Measurements from ENCODE around the gene CTCFL. TPM values are rescaled to one million over a fixed set of nuclear protein-coding genes. Genes with fewer than 3 reads are reported as not detected.
A peak's percentile ranks its signal among the peaks of the same experiment; 100 is the strongest.

Gene CTCFL, protein sequence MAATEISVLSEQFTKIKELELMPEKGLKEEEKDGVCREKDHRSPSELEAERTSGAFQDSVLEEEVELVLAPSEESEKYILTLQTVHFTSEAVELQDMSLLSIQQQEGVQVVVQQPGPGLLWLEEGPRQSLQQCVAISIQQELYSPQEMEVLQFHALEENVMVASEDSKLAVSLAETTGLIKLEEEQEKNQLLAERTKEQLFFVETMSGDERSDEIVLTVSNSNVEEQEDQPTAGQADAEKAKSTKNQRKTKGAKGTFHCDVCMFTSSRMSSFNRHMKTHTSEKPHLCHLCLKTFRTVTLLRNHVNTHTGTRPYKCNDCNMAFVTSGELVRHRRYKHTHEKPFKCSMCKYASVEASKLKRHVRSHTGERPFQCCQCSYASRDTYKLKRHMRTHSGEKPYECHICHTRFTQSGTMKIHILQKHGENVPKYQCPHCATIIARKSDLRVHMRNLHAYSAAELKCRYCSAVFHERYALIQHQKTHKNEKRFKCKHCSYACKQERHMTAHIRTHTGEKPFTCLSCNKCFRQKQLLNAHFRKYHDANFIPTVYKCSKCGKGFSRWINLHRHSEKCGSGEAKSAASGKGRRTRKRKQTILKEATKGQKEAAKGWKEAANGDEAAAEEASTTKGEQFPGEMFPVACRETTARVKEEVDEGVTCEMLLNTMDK
- total RNA-seq (ENCODE audit: unreplicated experiment), result 0.21 TPM
- long read RNA-seq, result 0 reads

- Mint-ChIP-seq H3K9me3 (ENCODE audit: unreplicated experiment) (no peaks in the 10 kb centered on the region), H3K4me3 (ENCODE audit: unreplicated experiment) (no peak within 1 kb of the TSS), H3K36me3 (ENCODE audit: low read depth, unreplicated experiment) (no peaks in the 10 kb centered on the region), H3K4me1 (ENCODE audit: unreplicated experiment) (no peaks in the 10 kb centered on the region), H3K27me3 (ENCODE audit: unreplicated experiment) (peaks cover 2% of the 10 kb centered on the region), H3K27ac (ENCODE audit: unreplicated experiment) (no peak within 1 kb of the TSS)
- TF ChIP-seq, protein P1, sequence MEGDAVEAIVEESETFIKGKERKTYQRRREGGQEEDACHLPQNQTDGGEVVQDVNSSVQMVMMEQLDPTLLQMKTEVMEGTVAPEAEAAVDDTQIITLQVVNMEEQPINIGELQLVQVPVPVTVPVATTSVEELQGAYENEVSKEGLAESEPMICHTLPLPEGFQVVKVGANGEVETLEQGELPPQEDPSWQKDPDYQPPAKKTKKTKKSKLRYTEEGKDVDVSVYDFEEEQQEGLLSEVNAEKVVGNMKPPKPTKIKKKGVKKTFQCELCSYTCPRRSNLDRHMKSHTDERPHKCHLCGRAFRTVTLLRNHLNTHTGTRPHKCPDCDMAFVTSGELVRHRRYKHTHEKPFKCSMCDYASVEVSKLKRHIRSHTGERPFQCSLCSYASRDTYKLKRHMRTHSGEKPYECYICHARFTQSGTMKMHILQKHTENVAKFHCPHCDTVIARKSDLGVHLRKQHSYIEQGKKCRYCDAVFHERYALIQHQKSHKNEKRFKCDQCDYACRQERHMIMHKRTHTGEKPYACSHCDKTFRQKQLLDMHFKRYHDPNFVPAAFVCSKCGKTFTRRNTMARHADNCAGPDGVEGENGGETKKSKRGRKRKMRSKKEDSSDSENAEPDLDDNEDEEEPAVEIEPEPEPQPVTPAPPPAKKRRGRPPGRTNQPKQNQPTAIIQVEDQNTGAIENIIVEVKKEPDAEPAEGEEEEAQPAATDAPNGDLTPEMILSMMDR (IDR thresholded peaks at IDR 0.05; ENCODE audit: unreplicated experiment), result no peak
- no peak for DNase-seq (ENCODE audit: low spot score)
Observed at GRCh38 chr20:57524511-57525176, at the start of gene CTCFL. Gene CTCFL (minus strand): TSS chr20:57525140. CDS start chr20:57524205, 935 bp downstream.

DNA sequence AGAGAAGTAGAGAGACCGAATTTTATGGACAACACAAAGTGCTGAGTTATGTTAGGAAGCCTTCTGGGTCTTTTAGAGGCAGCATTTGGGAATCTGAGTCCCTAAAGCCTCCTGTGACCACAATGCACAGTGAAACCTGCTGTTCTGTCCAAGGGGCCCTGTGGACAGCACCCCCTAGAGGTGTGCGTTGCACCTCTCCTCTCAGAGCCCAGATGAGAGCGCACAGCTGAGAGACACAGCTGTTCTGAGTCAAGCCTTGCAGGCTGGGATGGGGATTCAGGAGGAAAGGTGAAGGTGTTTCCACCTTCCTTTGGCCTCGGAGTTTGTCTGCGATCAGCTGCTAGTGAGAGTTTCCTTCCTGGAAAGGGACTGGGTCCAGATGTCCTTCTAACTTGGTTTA, 49.0 kb upstream of the CTCFL start:
- Mint-ChIP-seq H3K4me3 (ENCODE audit: unreplicated experiment) (no peak overlapping the region), H3K27ac (ENCODE audit: unreplicated experiment) (no peak overlapping the region), H3K27me3 (ENCODE audit: unreplicated experiment) (peaks cover 2% of the 10 kb centered on the region), H3K9me3 (ENCODE audit: unreplicated experiment) (no peaks in the 10 kb centered on the region), H3K36me3 (ENCODE audit: low read depth, unreplicated experiment) (no peaks in the 10 kb centered on the region), H3K4me1 (ENCODE audit: unreplicated experiment) (peaks cover 3% of the 10 kb centered on the region)
- DNase-seq (ENCODE audit: low spot score), result no peak
- TF ChIP-seq, protein P1 (IDR thresholded peaks at IDR 0.05; ENCODE audit: unreplicated experiment), result peak; percentile 32

GRCh38 chr20:57573242-57573641, 48.3 kb upstream of the CTCFL start:
- no peak overlapping the region for H3K4me3 Mint-ChIP-seq (ENCODE audit: unreplicated experiment)
- TF ChIP-seq, protein P1 (IDR thresholded peaks at IDR 0.05; ENCODE audit: unreplicated experiment), result no peak
- H3K9me3 Mint-ChIP-seq (ENCODE audit: unreplicated experiment), result no peaks in the 10 kb centered on the region
- no peaks in the 10 kb centered on the region for H3K27me3 Mint-ChIP-seq (ENCODE audit: unreplicated experiment)
- no peaks in the 10 kb centered on the region for H3K36me3 Mint-ChIP-seq (ENCODE audit: low read depth, unreplicated experiment)
- no peak for DNase-seq (ENCODE audit: low spot score)
- no peak overlapping the region for H3K27ac Mint-ChIP-seq (ENCODE audit: unreplicated experiment)
- peaks cover 3% of the 10 kb centered on the region for H3K4me1 Mint-ChIP-seq (ENCODE audit: unreplicated experiment)

GRCh38 chr20:57571782-57572416, 47.0 kb upstream of the CTCFL start:
- Mint-ChIP-seq H3K36me3 (ENCODE audit: low read depth, unreplicated experiment) (no peaks in the 10 kb centered on the region), H3K4me3 (ENCODE audit: unreplicated experiment) (no peak overlapping the region), H3K4me1 (ENCODE audit: unreplicated experiment) (peaks cover 3% of the 10 kb centered on the region), H3K9me3 (ENCODE audit: unreplicated experiment) (no peaks in the 10 kb centered on the region), H3K27ac (ENCODE audit: unreplicated experiment) (no peak overlapping the region), H3K27me3 (ENCODE audit: unreplicated experiment) (no peaks in the 10 kb centered on the region)
- TF ChIP-seq, protein P1 (IDR thresholded peaks at IDR 0.05; ENCODE audit: unreplicated experiment), result no peak
- no peak for DNase-seq (ENCODE audit: low spot score)

All from endothelial cell (in vitro differentiated cells).